HEK293 (cell line): ENCODE measurements around the gene TTC12.

ENCODE experiments used
- WT1 ChIP-seq: fragments of 450-650 bp; formaldehyde crosslinking; IDR thresholded peaks from 2 replicates; pipeline ENCODE4 v1.5.1; 2016; ENCODE audit warnings: missing biosample characterization, missing genetic modification characterization
- ZNF830 ChIP-seq: fragments of 450-650 bp; IDR thresholded peaks from 2 replicates; pipeline ENCODE4 v1.5.0; 2018; ENCODE audit warnings: missing biosample characterization, missing genetic modification characterization, low read depth, mild to moderate bottlenecking, moderate library complexity
- TF ChIP-seq, protein P1 (sequence below): fragments of 450-650 bp; formaldehyde crosslinking; IDR thresholded peaks from 2 replicates; pipeline ENCODE4 v1.5.1; 2016; ENCODE audit warnings: missing biosample characterization, missing genetic modification characterization

- TF ChIP-seq, protein P1, sequence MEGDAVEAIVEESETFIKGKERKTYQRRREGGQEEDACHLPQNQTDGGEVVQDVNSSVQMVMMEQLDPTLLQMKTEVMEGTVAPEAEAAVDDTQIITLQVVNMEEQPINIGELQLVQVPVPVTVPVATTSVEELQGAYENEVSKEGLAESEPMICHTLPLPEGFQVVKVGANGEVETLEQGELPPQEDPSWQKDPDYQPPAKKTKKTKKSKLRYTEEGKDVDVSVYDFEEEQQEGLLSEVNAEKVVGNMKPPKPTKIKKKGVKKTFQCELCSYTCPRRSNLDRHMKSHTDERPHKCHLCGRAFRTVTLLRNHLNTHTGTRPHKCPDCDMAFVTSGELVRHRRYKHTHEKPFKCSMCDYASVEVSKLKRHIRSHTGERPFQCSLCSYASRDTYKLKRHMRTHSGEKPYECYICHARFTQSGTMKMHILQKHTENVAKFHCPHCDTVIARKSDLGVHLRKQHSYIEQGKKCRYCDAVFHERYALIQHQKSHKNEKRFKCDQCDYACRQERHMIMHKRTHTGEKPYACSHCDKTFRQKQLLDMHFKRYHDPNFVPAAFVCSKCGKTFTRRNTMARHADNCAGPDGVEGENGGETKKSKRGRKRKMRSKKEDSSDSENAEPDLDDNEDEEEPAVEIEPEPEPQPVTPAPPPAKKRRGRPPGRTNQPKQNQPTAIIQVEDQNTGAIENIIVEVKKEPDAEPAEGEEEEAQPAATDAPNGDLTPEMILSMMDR (tag by site-specific recombination): no peak
- TF ChIP-seq WT1 (tag by site-specific recombination) (no peak), ZNF830 (tag by site-specific recombination) (no peak)
Observed at GRCh38 chr11:113271551-113272245, 42.7 kb upstream of the TTC12 start.
